HG03520 (cell line): ENCODE results near the gene ZBTB24.

ENCODE experiments used
- ATAC-seq: cut with Tn5 transposase; IDR thresholded peaks from one replicate; pipeline ENCODE4 v1.9.1; 2021; ENCODE audit warnings: mild to moderate bottlenecking, moderate library complexity; ENCODE audit not compliant: unreplicated experiment

The ZBTB24 gene

DNA sequence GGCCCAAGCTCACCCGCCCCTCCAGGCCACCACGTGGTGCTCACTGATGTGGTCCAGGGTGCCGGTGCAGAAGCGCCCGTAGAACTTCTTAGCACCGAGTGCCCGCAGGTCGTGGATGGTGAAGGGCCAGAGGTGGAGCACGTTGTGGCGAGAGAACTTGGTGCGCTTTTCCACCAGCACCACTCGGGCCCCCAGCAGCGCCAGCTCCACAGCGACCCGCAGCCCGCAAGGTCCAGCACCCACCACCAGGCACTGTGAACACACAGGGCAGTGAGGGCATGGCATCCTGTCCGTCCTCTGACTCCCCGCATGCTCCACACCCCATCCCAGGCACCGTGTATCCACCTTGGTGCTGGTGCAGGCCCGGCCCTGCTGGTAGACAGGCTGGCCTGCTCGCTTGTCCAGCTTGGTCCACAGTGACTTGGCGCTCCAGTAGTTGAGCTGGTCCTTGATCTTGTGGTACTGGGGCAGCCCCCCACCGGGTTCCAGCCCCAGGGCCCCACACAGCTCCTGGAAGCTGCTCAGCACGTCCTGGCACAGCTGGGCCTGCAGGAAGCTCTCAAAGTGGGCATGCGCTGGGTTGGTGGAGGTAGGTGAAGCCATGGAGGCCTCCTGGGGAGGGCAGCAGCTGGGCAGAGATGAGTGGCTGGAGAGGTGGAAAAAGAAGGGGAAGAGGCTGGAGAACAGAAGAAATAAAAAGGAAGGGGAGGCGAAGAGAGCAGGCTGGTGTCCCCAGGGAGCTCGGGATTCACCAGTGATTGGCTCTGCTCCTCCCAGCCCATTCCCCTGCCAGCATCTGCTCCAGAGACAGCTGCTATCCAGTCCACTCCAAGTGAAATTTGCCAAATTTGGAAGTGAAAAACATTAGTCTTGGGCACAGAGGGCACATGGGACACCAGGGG lies 29.2 kb downstream of the ZBTB24 start:
- ATAC-seq: no peak

DNA sequence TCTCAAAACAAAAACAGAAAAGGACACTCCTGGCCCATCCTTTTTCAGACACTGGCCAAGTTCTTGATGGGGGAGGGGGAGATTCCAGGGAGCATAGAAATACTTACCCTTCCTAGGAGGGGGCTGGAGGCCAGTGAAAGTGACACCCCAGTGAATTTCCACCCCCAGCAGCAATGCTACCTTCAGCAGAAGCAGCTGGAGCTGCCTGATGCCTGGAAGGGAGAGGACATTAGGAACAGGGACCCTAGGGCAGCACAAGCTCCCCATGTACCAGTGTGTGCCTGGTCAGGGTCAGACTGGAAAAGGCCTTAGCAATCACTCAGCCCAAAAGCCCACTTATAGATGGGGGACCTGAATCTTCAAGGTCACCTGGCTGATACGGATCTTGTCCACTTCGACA lies 29.9 kb downstream of the ZBTB24 start:
- no peak for ATAC-seq

DNA sequence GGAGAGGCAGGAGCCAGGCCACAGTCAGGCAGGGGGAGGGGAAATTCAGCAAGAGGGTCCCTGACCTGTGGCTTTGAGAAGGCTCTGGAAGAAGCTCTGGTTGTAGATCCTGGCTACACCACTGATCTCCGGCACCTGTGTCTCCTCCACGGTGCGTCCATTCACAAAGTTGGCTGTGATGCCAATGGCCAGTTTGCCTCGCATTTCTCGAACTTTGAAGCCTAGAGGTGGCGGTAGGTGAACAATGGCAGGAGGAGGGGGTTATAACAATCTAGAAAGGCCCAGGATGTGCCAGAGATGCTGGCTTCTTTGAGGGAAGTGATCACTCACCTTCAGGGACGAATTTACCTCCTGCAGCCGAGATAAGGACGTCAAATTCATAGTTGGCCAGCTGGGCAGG lies 30.8 kb downstream of the ZBTB24 start:
- ATAC-seq: no peak

- ATAC-seq: no peak
Measured at GRCh38 chr6:109451376-109451775, 31.6 kb downstream of the ZBTB24 start.

GRCh38 chr6:109450801-109451200 lies 32.2 kb downstream of the ZBTB24 start:
- no peak for ATAC-seq

GRCh38 chr6:109449795-109450673 lies 33.0 kb downstream of the ZBTB24 start:
- ATAC-seq: no peak

GRCh38 chr6:109449064-109449794 lies 33.8 kb downstream of the ZBTB24 start:
- ATAC-seq: no peak

DNA sequence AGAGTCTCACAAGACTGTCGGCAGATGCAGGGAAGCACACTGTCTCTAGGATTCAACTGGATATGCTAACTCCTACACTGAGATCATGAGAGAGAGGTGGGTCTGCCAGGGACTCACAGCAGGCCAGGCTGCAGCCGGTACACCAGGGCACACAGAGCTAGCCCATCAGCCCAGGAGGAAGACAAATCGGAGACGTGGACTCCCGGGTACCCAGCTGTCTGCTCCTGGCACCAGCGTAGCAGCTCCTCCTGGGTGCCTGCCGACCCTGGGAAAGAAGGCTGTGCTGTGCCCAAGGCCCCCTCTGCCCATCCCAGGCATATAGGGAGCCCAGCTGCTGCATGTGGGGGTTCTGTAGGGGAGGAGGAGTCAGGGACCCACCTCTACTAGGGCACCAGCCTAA lies 34.4 kb downstream of the ZBTB24 start:
- no peak for ATAC-seq

GRCh38 chr6:109447878-109448555 lies 35.0 kb downstream of the ZBTB24 start:
- ATAC-seq: no peak

- ATAC-seq: no peak
Measured at GRCh38 chr6:109447087-109447486, 35.9 kb downstream of the ZBTB24 start.

DNA sequence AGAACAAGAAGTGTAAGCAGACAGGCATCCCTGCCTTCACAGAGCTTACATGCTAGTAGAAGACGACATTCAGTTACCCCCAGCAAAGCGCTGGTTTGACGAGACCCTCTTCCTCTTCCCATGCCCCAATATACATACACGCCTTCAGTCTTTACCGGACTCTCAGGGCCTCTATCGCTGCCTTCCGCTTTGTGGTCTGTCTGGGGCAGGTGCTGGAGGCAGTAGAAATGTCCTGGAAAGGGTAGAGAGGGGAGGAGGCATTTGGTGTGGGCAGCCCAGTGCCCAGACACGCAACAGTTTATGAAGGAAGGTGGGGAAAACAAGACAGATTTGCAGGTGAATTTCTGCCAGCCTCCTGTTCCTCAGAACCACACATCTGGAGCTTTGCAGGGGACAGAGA lies 36.5 kb downstream of the ZBTB24 start:
- ATAC-seq: no peak

DNA sequence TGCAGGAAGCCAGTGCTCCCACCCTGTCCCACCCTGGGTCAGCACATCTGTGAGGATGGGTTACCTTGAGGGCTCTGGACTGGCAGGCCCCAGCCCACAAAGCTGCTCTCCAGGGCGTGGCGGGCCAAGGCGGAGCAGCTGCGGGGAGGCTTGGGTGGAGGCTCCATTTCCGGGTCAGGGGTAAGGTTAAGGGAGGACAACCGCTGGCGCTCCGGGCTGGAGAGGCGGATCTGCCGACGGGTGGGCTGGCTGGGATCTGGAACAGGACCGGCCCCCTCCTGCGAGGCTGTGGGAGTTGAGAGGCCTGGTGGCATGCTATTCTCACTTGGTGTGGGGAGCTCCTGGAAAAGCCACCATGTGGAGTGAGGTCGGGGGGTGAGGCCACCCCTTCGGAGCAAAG lies 36.9 kb downstream of the ZBTB24 start:
- no peak for ATAC-seq

- no peak for ATAC-seq
Measured at GRCh38 chr6:109445382-109445781, 37.6 kb downstream of the ZBTB24 start.

GRCh38 chr6:109443425-109443950 lies 39.5 kb downstream of the ZBTB24 start:
- no peak for ATAC-seq

GRCh38 chr6:109442393-109442924 lies 40.6 kb downstream of the ZBTB24 start:
- no peak for ATAC-seq

DNA sequence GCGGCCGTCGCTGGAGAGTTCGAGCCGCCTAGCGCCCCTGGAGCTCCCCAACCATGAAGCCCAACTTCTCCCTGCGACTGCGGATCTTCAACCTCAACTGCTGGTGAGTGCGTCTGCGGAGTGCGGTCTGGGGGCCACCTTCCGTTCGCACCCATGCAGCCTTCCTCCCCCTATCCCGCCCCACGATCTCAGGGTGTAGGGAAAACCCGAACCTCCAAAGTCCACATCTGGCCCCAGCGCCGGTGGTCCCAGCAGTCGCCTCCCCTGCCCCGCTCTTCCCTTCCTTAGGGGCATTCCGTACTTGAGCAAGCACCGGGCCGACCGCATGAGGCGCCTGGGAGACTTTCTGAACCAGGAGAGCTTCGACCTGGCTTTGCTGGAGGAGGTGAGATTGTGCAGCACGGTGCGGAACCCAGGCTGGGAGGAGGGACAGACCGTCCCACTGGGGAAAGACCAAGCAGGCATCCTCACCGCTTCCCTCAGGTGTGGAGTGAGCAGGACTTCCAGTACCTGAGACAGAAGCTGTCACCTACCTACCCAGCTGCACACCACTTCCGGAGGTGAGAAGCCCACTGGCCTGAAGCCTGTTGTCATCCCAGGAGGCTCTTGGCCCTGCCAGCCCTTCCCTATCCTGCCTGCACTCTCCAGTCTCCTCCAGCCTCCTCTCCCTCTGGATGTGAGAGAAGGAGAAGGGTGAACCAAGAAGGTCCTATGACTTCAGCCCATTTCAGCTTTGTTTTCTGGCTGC lies 41.8 kb downstream of the ZBTB24 start:
- peak; percentile 5 for ATAC-seq

DNA sequence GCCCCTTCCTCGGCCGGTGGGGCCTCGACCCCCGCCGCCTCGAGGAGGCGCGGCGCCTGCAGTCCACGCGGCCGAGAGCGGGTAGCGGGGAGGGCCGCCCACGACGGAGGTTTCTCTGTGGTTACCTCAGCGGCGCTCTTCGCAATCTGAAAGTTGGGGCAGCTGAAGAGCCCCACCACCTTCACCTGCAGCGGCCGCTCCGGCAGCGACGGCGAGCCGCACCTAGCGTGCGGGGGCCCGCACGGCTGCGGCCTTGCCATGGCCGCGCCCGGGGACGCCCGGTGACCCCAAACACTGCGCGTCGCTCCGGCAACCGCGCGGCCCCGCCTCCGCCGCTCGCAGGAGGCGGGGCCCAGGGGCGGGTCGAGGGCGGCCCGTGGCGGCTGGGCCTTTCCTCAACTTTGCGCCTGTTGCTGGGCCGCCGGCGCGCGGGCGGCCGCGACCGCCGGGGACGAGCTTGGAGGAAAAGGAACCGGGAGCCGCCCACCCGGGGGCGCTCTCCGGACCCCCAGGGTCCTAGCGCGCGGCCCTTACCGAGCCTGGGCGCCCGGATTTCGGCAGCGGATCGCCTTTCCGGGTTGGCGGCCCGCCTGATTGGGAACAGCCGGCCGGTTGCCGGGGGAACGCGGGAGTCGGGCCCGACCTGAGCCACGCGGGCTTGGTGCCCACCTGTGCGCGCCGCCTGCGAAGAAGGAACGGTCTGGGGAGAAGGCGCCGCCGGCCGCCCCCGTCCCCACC lies 42.5 kb downstream of the ZBTB24 start, which contains the start of the genes PPIL6 and SMPD2:
Gene PPIL6, minus strand, starts transcription at position 298 of the 738 bp plus-strand sequence. Its CDS starts 38 bp downstream, at position 260.
Gene SMPD2, plus strand, starts transcription at position 394 of the 738 bp plus-strand sequence. CDS start 398 bp downstream, outside the sequence.
- peak; percentile 76 for ATAC-seq

- no peak for ATAC-seq
Measured at GRCh38 chr6:109436041-109436440, 47.0 kb downstream of the ZBTB24 start.
